HFFc6 (cell line): ENCODE results near the gene GID8. TPM values are rescaled to one million over a fixed set of nuclear protein-coding genes. Genes with fewer than 3 reads are reported as not detected.

ENCODE experiments used
- DNase-seq: peaks from one replicate; pipeline ENCODE4 v3.0.0-alpha.2; 2018
- H3K27ac Mint-ChIP-seq: 2 replicates; pipeline ENCODE4 v1.8.0; 2020; ENCODE audit warnings: mild to moderate bottlenecking, mixed read lengths
- H3K27me3 Mint-ChIP-seq: 2 replicates; pipeline ENCODE4 v1.8.0; 2021; ENCODE audit warnings: mild to moderate bottlenecking, moderate library complexity, mixed read lengths; ENCODE audit not compliant: insufficient read depth
- H3K36me3 Mint-ChIP-seq: 2 replicates; pipeline ENCODE4 v1.8.0; 2021; ENCODE audit warnings: low read depth, mixed read lengths
- H3K4me1 Mint-ChIP-seq: 2 replicates; pipeline ENCODE4 v1.8.0; 2020; ENCODE audit warnings: low read depth, mixed read lengths
- H3K4me3 Mint-ChIP-seq: 2 replicates; pipeline ENCODE4 v1.8.0; 2020; ENCODE audit warnings: mild to moderate bottlenecking, moderate library complexity, mixed read lengths
- H3K9me3 Mint-ChIP-seq: 2 replicates; pipeline ENCODE4 v1.8.0; 2020; ENCODE audit warnings: mild to moderate bottlenecking, mixed read lengths
- CTCF ChIP-seq: fragments of 200-600 bp; sonication (generic); IDR thresholded peaks from 2 replicates; pipeline ENCODE4 v1.5.0; 2021; ENCODE audit warnings: antibody characterized with exemption, mild to moderate bottlenecking
- total RNA-seq, 6 experiments: library from RNA; stranded (reverse); fragmentation: NEBNext Ultra II Directional; extraction: Animal tissue kit (Norgen Biotek cat#: 25700); gene quantifications; 2 replicates in 1 of 6; 3 replicates in 5 of 6; pipeline ENCODE4 v1.2.3, GENCODE V29; 2021

The GID8 gene
- total RNA-seq, 6 experiments from 2014 or later: 19.1 to 26.9 (median 22.6) TPM

- Mint-ChIP-seq H3K27ac (no peak overlapping the region), H3K27me3 (no peaks in the 10 kb centered on the region; the same call in 1 of the 2 replicates), H3K4me1 (peaks cover 9% of the 10 kb centered on the region), H3K9me3 (no peaks in the 10 kb centered on the region), H3K4me3 (no peak overlapping the region), H3K36me3 (0 out of 2 replicates have a peak, but pooled peaks cover under 1% of the 10 kb centered on the region)
- TF ChIP-seq CTCF: no peak
- DNase-seq: no peak
Observed at GRCh38 chr20:62955519-62956386, 17.8 kb downstream of the GID8 start.

- Mint-ChIP-seq H3K36me3 (no peaks in the 10 kb centered on the region), H3K27me3 (no peaks in the 10 kb centered on the region; the same call in 1 of the 2 replicates), H3K4me3 (no peak overlapping the region), H3K4me1 (peaks cover 9% of the 10 kb centered on the region), H3K9me3 (no peaks in the 10 kb centered on the region), H3K27ac (no peak overlapping the region)
- no peak for TF ChIP-seq CTCF
- DNase-seq: no peak
Observed at GRCh38 chr20:62956387-62957135, 18.6 kb downstream of the GID8 start.

DNA sequence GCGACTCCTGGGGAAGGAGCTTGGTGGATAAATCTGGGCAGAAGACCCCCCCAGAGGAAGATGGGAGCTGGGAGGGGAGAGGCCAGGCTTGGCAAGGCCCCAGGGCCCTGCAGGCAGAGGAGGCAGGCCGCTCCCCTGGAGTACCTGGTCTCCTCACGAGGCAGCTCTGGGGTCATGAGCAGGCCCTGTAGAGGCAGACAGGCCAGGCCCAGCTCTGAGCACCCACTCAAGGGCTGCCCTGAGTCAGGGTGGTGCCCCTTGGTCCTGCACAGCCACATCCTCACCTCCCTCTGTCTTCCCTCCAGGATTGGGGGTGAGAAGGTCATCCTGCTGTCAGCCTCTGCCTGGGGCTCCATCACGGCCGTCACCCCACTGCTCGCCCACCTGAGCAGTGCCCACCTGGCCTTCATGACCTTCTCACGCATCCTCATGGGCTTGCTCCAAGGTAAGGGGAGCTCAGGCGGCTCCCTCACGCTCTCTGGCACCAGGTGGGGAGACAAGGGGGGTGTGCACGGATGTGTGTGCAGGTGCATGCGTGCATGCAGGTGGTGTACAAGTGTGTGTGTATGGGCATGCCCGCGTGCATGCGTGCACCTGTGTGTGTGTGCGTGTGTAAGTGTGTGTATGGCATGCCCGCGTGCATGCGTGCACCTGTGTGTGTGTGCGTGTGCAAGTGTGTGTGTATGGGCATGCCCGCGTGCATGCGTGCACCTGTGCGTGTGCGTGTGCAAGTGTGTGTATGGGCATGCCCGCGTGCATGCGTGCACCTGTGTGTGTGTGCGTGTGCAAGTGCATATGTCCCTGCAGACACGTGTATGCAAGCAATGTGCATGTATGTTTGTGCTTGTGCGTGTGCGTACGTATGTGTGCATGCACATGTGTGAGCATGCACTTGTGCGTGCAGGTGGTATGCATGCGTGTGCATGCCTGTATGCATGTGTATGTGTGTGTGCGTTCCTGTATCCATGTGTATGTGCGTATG lies 19.5 kb downstream of the GID8 start:
- no peaks in the 10 kb centered on the region for H3K36me3 Mint-ChIP-seq
- no peak for DNase-seq
- H3K27ac Mint-ChIP-seq: no peak overlapping the region
- H3K9me3 Mint-ChIP-seq: no peaks in the 10 kb centered on the region
- H3K27me3 Mint-ChIP-seq: no peaks in the 10 kb centered on the region; the same call in 1 of the 2 replicates
- no peak overlapping the region for H3K4me3 Mint-ChIP-seq
- TF ChIP-seq CTCF: no peak
- H3K4me1 Mint-ChIP-seq: peaks cover 9% of the 10 kb centered on the region

DNA sequence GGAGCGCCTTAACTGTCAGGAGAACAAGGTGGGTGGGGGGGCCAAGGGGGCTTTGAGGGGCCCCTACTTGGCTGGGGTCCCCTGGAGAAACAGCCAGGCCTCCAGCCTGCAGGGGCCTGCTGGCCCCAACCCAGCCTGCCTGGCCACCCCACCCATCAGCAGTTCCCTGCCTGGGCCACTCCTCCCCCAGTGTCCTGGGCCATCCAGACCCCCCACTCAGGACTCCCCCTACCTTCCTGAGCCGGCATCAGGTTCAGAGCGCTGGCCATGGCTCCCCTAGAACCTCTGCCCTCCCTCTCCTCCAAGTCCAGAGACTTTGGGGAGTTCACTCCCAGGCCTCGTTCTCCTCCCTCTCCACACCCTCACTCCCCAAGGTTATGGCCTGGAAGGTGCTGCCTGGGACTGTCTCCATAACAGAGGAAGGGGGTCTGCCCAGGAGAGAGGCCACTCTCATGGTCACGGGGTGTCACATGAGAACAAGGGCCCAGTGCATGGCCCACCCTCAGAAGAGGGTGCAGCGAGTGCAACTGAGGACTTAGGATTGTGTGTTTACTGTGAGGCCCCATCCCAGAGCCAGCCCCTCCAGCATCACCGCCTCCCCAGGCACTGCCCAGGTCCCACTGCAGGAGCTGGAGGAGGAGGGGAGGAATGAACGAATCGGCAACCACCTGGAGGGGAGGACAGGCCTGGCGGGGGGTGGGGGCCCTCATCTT lies 20.6 kb downstream of the GID8 start:
- H3K4me1 Mint-ChIP-seq: peaks cover 9% of the 10 kb centered on the region
- TF ChIP-seq CTCF: no peak
- DNase-seq: no peak

More for the DNA sequence above, 20.6 kb downstream of the GID8 start:
- Mint-ChIP-seq H3K36me3 (no peaks in the 10 kb centered on the region), H3K4me3 (no peak overlapping the region), H3K27ac (no peak overlapping the region), H3K27me3 (peaks cover 1% of the 10 kb centered on the region), H3K9me3 (no peaks in the 10 kb centered on the region)
